AG20443 (cell line): Measurements from ENCODE around the gene SELPLG.
"Not testable (repeated sequence)": the region's sequence is repeated elsewhere in the genome, so short reads cannot be mapped to it uniquely, and the experiment has no call there.

Source experiments
- DNase-seq: peaks from one replicate; pipeline ENCODE4 v3.0.0; 2012; ENCODE audit warnings: low spot score, mixed read lengths

The SELPLG gene

GRCh38 chr12:108638141-108638827 lies 4.6 kb upstream of the SELPLG start:
- no peak for DNase-seq

GRCh38 chr12:108637222-108637971 lies 3.7 kb upstream of the SELPLG start:
- no peak for DNase-seq

- DNase-seq = no peak
These were observed 2.5 kb upstream of the SELPLG start for GRCh38 chr12:108635997-108636808.

- DNase-seq = no peak
These were observed 1.7 kb upstream of the SELPLG start for GRCh38 chr12:108635201-108635996.

GRCh38 chr12:108634341-108634751 lies 652 bp upstream of the SELPLG start:
- DNase-seq = no peak

GRCh38 chr12:108633081-108633533 lies 587 bp downstream of the SELPLG start:
- DNase-seq = no peak

- DNase-seq = not testable (repeated sequence)
These were observed 2.4 kb downstream of the SELPLG start for GRCh38 chr12:108631261-108631660.

- DNase-seq = peak; percentile 79
These were observed 3.0 kb downstream of the SELPLG start for GRCh38 chr12:108630481-108631207.

- DNase-seq = peak; percentile 85
These were observed 3.7 kb downstream of the SELPLG start for GRCh38 chr12:108629824-108630476.

- no peak for DNase-seq
These were observed 4.5 kb downstream of the SELPLG start for GRCh38 chr12:108629151-108629550.

GRCh38 chr12:108627134-108627920 lies 6.4 kb downstream of the SELPLG start:
- no peak for DNase-seq

GRCh38 chr12:108625228-108625627 lies 8.5 kb downstream of the SELPLG start:
- no peak for DNase-seq

GRCh38 chr12:108623577-108623976 lies 10.1 kb downstream of the SELPLG start:
- DNase-seq = no peak

- DNase-seq = no peak
These were observed 10.7 kb downstream of the SELPLG start for GRCh38 chr12:108622921-108623514.

GRCh38 chr12:108622421-108622820 lies 11.3 kb downstream of the SELPLG start:
- DNase-seq = no peak

GRCh38 chr12:108621161-108621560 lies 12.5 kb downstream of the SELPLG start:
- DNase-seq = no peak

GRCh38 chr12:108620236-108620879 lies 13.3 kb downstream of the SELPLG start:
- DNase-seq = no peak

- DNase-seq = no peak
These were observed 14.1 kb downstream of the SELPLG start for GRCh38 chr12:108619369-108620160.
